Type B pancreatic cell (in vitro differentiated cells): ENCODE data around the gene COL9A3. TPM values are rescaled to one million over a fixed set of nuclear protein-coding genes. Genes with fewer than 3 reads are reported as not detected.

Source experiments
- DNase-seq: peaks from one replicate; pipeline ENCODE4 v3.0.0; 2021; ENCODE audit warnings: mixed read lengths; ENCODE audit not compliant: unreplicated experiment; ENCODE audit errors: extremely low spot score
- H3K27ac Mint-ChIP-seq: 2 replicates; pipeline ENCODE4 v1.8.0; 2021; ENCODE audit warnings: mild to moderate bottlenecking, mixed read lengths
- H3K27me3 Mint-ChIP-seq: 2 replicates; pipeline ENCODE4 v1.8.0; 2021; ENCODE audit warnings: mixed read lengths
- H3K36me3 Mint-ChIP-seq: 2 replicates; pipeline ENCODE4 v1.8.0; 2021; ENCODE audit warnings: mixed read lengths
- H3K4me1 Mint-ChIP-seq: one replicate; pipeline ENCODE4 v1.8.0; 2021; ENCODE audit warnings: mixed read lengths; ENCODE audit not compliant: unreplicated experiment
- H3K4me3 Mint-ChIP-seq: 2 replicates; pipeline ENCODE4 v1.8.0; 2021; ENCODE audit warnings: mild to moderate bottlenecking, mixed read lengths
- H3K9me3 Mint-ChIP-seq: 2 replicates; pipeline ENCODE4 v1.8.0; 2021; ENCODE audit warnings: mixed read lengths
- CTCF ChIP-seq: fragments of 200-600 bp; sonication (generic); conservative IDR thresholded peaks from 2 replicates; pipeline ENCODE4 v1.5.0; 2021; ENCODE audit warnings: antibody characterized with exemption, mild to moderate bottlenecking
- total RNA-seq: library from RNA; stranded (reverse); gene quantifications from 2 replicates; pipeline ENCODE4 v1.2.1, GENCODE V29; 2021; ENCODE audit warnings: low replicate concordance

COL9A3 gene
- total RNA-seq, 1 donor from 2014 or later, result 21.2 TPM

- peaks cover 25% of the 10 kb centered on the region for H3K4me1 Mint-ChIP-seq
- no peaks in the 10 kb centered on the region for H3K27me3 Mint-ChIP-seq
- H3K4me3 Mint-ChIP-seq, result no peak overlapping the region
Observed at GRCh38 chr20:62836967-62837490, 20.2 kb downstream of the COL9A3 start.

DNA sequence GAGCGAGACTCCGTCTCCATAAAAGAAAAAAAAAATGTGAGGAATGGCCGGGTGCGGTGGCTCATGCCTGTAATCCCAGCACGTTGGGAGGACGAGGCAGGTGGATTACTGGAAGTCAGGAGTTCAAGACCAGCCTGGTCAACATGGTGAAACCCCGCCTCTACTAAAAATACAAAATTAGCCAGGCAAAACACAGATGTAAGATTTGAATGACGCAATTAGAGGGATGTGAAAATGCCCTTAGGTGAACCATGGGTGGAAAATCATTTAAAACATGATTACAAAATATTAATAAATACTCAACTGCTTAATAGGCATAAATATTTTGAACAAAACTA lies 20.9 kb downstream of the COL9A3 start:
- TF ChIP-seq CTCF, result no peak
- Mint-ChIP-seq H3K27me3 (no peaks in the 10 kb centered on the region), H3K9me3 (no peaks in the 10 kb centered on the region), H3K4me3 (no peak overlapping the region), H3K4me1 (peaks cover 20% of the 10 kb centered on the region), H3K27ac (no peak overlapping the region), H3K36me3 (peaks cover 4% of the 10 kb centered on the region)
- no peak for DNase-seq

More at GRCh38 chr20:62836967-62837490, 20.2 kb downstream of the COL9A3 start:
- Mint-ChIP-seq H3K36me3 (peaks cover 4% of the 10 kb centered on the region), H3K9me3 (no peaks in the 10 kb centered on the region), H3K27ac (no peak overlapping the region)
- TF ChIP-seq CTCF, result no peak
- DNase-seq, result no peak

DNA sequence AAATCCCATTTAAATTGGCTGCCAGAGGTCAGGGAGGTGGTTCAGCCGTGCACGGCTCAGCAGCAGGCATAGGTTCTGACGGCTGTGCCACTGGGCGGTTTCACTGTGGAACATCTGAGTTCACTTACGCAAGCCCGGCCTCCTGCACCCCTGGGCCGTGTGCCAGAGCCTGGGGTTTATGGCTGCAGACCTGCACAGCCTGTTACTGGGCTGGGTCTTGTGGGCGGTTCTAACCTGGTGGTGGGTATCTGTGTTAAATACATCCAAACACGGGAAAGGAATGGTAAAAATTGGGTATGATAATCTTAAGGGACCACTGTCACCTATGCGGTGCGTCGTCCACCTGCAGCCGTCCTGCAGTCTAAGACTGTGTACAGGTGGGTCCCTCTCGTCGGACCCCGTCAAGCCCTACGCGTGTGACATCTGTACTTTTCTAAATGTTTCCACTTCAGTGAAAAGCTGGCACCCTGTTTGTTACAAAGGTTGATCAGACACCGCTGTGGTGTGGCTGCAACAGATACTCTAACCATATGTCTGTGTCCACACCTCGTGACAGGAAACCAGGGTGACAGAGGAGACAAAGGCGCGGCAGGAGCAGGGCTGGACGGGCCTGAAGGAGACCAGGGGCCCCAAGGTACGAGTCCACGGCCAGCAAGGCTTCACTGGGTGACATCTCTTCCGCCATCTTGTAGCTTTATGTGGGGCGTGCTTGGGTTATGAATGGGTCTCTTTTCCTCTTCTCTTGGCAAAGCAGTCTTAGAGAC lies 21.5 kb downstream of the COL9A3 start:
- no peaks in the 10 kb centered on the region for H3K27me3 Mint-ChIP-seq
- DNase-seq, result no peak
- H3K36me3 Mint-ChIP-seq, result peaks cover 4% of the 10 kb centered on the region
- no peaks in the 10 kb centered on the region for H3K9me3 Mint-ChIP-seq
- peaks cover 17% of the 10 kb centered on the region for H3K4me1 Mint-ChIP-seq
- H3K27ac Mint-ChIP-seq, result no peak overlapping the region
- no peak for TF ChIP-seq CTCF
- no peak overlapping the region for H3K4me3 Mint-ChIP-seq

DNA sequence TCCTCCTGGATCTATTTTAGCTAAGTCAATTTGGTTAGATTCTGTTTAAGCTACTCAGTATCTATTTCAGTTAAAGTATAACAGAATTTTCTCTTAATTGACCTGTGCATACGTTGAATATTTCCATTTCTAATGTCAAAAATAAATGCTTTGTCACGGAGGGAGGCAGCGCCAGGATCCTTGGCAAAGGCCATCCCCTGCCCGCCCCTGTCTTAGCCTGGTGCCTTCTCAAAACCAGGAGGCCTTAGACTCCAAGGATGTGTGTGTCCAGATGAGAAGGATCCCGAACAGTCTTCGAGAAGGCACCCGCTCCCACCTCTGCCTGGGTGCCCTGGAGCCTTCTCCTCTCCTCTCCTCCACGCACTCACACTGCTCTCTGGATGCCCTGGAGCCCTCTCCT lies 22.4 kb downstream of the COL9A3 start:
- Mint-ChIP-seq H3K9me3 (no peaks in the 10 kb centered on the region), H3K27ac (no peak overlapping the region), H3K4me1 (peaks cover 17% of the 10 kb centered on the region), H3K36me3 (peaks cover 4% of the 10 kb centered on the region), H3K27me3 (no peaks in the 10 kb centered on the region), H3K4me3 (no peak overlapping the region)
- no peak for TF ChIP-seq CTCF
- no peak for DNase-seq

- Mint-ChIP-seq H3K4me3 (no peak overlapping the region), H3K36me3 (peaks cover 4% of the 10 kb centered on the region), H3K27me3 (no peaks in the 10 kb centered on the region), H3K27ac (no peak overlapping the region), H3K4me1 (peaks cover 17% of the 10 kb centered on the region), H3K9me3 (no peaks in the 10 kb centered on the region)
- no peak for TF ChIP-seq CTCF
- no peak for DNase-seq
Observed at GRCh38 chr20:62839816-62840215, 23.0 kb downstream of the COL9A3 start.
